Measurements from ENCODE around the gene SLC6A15. TPM values are rescaled to one million over a fixed set of nuclear protein-coding genes. Genes with fewer than 3 reads are reported as not detected.

SLC6A15 gene
- polyA plus RNA-seq, 2 donors, result 2.0 to 2.6 TPM

GRCh38 chr12:84856156-84856900 is 56.3 kb downstream of the SLC6A15 start:
- WGBS, 2 donors, result 51 to 63% methylated on average over 1 of the region's 1 CpG
- H3K27ac ChIP-seq (ENCODE audit: low read depth in 2 of 2, low read length in 1 of 2), result no peak overlapping the region
- H3K4me3 ChIP-seq (ENCODE audit: low read depth in 1 of 2, low read length in 2 of 2), result no peak overlapping the region
- H3K9me3 ChIP-seq (ENCODE audit: control insufficient read depth in 2 of 2, insufficient read depth in 1 of 2, low read depth in 1 of 2, low read length in 1 of 2), result no peaks in the 10 kb centered on the region
- no peaks in the 10 kb centered on the region for H3K27me3 ChIP-seq (ENCODE audit: control insufficient read depth in 1 of 2, insufficient read depth in 2 of 2, low read length in 2 of 2)
- peaks cover 0 to 3% of the 10 kb centered on the region in 2 donors for H3K4me1 ChIP-seq (ENCODE audit: control insufficient read depth in 2 of 2, insufficient read depth in 2 of 2, low read length in 1 of 2)
- no peaks in the 10 kb centered on the region for H3K36me3 ChIP-seq (ENCODE audit: control insufficient read depth in 2 of 2, insufficient read depth in 2 of 2, low read length in 1 of 2)

DNA sequence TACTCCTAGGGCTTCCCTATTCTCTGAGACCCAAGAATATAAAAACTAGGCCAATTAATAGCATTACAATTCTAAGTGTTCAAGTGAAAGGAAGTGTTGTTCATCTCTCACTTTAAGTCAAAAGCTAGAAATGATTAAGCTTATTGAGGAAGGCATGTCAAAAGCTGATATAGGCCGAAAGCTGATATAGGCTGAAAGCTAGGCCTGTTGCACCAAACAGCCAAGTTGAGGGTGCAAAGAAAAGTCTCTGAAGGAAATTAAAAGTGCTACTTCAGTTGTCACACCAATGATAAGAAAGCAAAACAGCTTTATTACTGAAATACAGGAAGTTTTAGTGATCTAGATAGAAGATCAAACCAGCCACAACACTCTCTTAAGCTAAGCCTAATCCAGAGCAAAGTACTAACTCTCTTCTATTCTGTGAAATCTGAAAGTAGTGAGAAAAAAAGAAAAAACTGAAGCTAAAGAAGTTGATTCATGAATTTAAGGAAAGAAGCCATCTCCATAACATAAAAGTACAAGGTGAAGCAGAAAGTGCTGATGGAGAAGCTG is 68.9 kb downstream of the SLC6A15 start:
- Histone ChIP-seq H3K27me3 (ENCODE audit: control insufficient read depth in 1 of 2, insufficient read depth in 2 of 2, low read length in 2 of 2) (no peaks in the 10 kb centered on the region), H3K4me1 (ENCODE audit: control insufficient read depth in 2 of 2, insufficient read depth in 2 of 2, low read length in 1 of 2) (no peaks in the 10 kb centered on the region), H3K27ac (ENCODE audit: low read depth in 2 of 2, low read length in 1 of 2) (no peak overlapping the region), H3K36me3 (ENCODE audit: control insufficient read depth in 2 of 2, insufficient read depth in 2 of 2, low read length in 1 of 2) (no peaks in the 10 kb centered on the region), H3K4me3 (ENCODE audit: low read depth in 1 of 2, low read length in 2 of 2) (no peak overlapping the region), H3K9me3 (ENCODE audit: control insufficient read depth in 2 of 2, insufficient read depth in 1 of 2, low read depth in 1 of 2, low read length in 1 of 2) (no peaks in the 10 kb centered on the region)
- 83 to 88% methylated on average over 1 of the region's 1 CpG for WGBS, 2 donors

DNA sequence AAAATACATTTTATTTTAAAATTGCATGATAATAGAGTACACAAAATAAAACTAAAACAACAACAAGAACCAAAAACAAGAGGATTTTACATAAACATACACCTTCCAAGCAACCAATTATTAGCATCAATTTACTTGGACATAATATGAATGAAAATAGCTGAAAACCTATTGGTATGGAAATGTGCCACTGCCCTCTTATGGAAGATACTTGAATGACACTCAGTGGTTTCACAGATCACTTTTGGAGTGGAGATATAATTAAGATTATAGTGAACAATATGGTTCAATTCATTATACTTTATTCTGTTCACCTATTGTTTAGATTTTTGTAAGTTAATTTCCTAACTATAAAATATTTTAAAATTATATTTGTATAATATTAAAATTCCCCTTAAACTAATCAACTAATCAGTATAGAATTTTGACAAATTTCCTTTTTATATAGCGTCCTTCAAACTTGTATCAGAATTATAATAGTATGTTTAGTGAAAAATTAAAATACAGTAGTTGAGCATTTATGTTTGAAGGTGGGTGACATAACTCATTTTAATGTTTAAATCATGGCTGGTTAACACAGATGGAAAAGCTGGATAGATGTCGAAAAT is 70.1 kb downstream of the SLC6A15 start:
- Histone ChIP-seq H3K4me3 (ENCODE audit: low read depth in 1 of 2, low read length in 2 of 2) (no peak overlapping the region), H3K27me3 (ENCODE audit: control insufficient read depth in 1 of 2, insufficient read depth in 2 of 2, low read length in 2 of 2) (no peaks in the 10 kb centered on the region), H3K36me3 (ENCODE audit: control insufficient read depth in 2 of 2, insufficient read depth in 2 of 2, low read length in 1 of 2) (no peaks in the 10 kb centered on the region), H3K27ac (ENCODE audit: low read depth in 2 of 2, low read length in 1 of 2) (no peak overlapping the region), H3K9me3 (ENCODE audit: control insufficient read depth in 2 of 2, insufficient read depth in 1 of 2, low read depth in 1 of 2, low read length in 1 of 2) (no peaks in the 10 kb centered on the region), H3K4me1 (ENCODE audit: control insufficient read depth in 2 of 2, insufficient read depth in 2 of 2, low read length in 1 of 2) (no peaks in the 10 kb centered on the region)
- WGBS, 2 donors, result 92 to 95% methylated on average over 2 of the region's 2 CpGs

DNA sequence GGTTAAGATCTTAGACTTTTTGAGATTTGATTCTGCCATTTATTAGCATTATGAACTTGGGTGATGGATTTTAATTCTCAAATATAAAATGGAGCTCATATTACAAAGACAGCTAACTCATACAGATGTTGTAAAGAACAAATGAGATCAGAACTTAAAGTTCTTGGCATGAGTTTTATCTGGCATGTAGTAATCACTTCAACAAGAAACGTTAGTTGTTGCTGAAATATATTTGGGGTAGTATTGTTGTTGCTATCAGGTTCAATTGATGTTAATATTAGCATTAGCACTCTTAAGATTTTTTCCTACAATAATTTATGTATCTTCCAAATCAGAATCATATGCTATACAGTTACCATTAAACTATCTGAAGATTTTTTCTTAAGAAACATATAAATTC is 71.0 kb downstream of the SLC6A15 start:
- no peaks in the 10 kb centered on the region for H3K27me3 ChIP-seq (ENCODE audit: control insufficient read depth in 1 of 2, insufficient read depth in 2 of 2, low read length in 2 of 2)
- 26 to 49% methylated on average over 1 of the region's 1 CpG for WGBS, 2 donors

GRCh38 chr12:84840356-84840755 is 72.2 kb downstream of the SLC6A15 start:
- H3K4me1 ChIP-seq (ENCODE audit: control insufficient read depth in 2 of 2, insufficient read depth in 2 of 2, low read length in 1 of 2), result no peaks in the 10 kb centered on the region
- no peaks in the 10 kb centered on the region for H3K27me3 ChIP-seq (ENCODE audit: control insufficient read depth in 1 of 2, insufficient read depth in 2 of 2, low read length in 2 of 2)
- H3K4me3 ChIP-seq (ENCODE audit: low read depth in 1 of 2, low read length in 2 of 2), result no peak overlapping the region
- no peaks in the 10 kb centered on the region for H3K36me3 ChIP-seq (ENCODE audit: control insufficient read depth in 2 of 2, insufficient read depth in 2 of 2, low read length in 1 of 2)
- H3K9me3 ChIP-seq (ENCODE audit: control insufficient read depth in 2 of 2, insufficient read depth in 1 of 2, low read depth in 1 of 2, low read length in 1 of 2), result no peaks in the 10 kb centered on the region
- no peak overlapping the region for H3K27ac ChIP-seq (ENCODE audit: low read depth in 2 of 2, low read length in 1 of 2)

More for the DNA sequence above, 71.0 kb downstream of the SLC6A15 start:
- H3K4me1 ChIP-seq (ENCODE audit: control insufficient read depth in 2 of 2, insufficient read depth in 2 of 2, low read length in 1 of 2), result no peaks in the 10 kb centered on the region
- H3K4me3 ChIP-seq (ENCODE audit: low read depth in 1 of 2, low read length in 2 of 2), result no peak overlapping the region
- H3K27ac ChIP-seq (ENCODE audit: low read depth in 2 of 2, low read length in 1 of 2), result no peak overlapping the region
- no peaks in the 10 kb centered on the region for H3K36me3 ChIP-seq (ENCODE audit: control insufficient read depth in 2 of 2, insufficient read depth in 2 of 2, low read length in 1 of 2)
- no peaks in the 10 kb centered on the region for H3K9me3 ChIP-seq (ENCODE audit: control insufficient read depth in 2 of 2, insufficient read depth in 1 of 2, low read depth in 1 of 2, low read length in 1 of 2)

GRCh38 chr12:84826925-84827324 is 85.7 kb downstream of the SLC6A15 start:
- H3K4me1 ChIP-seq (ENCODE audit: control insufficient read depth in 2 of 2, insufficient read depth in 2 of 2, low read length in 1 of 2), result no peaks in the 10 kb centered on the region
- no peaks in the 10 kb centered on the region for H3K9me3 ChIP-seq (ENCODE audit: control insufficient read depth in 2 of 2, insufficient read depth in 1 of 2, low read depth in 1 of 2, low read length in 1 of 2)
- H3K36me3 ChIP-seq (ENCODE audit: control insufficient read depth in 2 of 2, insufficient read depth in 2 of 2, low read length in 1 of 2), result no peaks in the 10 kb centered on the region
- no peak overlapping the region for H3K4me3 ChIP-seq (ENCODE audit: low read depth in 1 of 2, low read length in 2 of 2)
- no peaks in the 10 kb centered on the region for H3K27me3 ChIP-seq (ENCODE audit: control insufficient read depth in 1 of 2, insufficient read depth in 2 of 2, low read length in 2 of 2)
- 90 to 93% methylated on average over 1 of the region's 1 CpG for WGBS, 2 donors
- no peak overlapping the region for H3K27ac ChIP-seq (ENCODE audit: low read depth in 2 of 2, low read length in 1 of 2)

DNA sequence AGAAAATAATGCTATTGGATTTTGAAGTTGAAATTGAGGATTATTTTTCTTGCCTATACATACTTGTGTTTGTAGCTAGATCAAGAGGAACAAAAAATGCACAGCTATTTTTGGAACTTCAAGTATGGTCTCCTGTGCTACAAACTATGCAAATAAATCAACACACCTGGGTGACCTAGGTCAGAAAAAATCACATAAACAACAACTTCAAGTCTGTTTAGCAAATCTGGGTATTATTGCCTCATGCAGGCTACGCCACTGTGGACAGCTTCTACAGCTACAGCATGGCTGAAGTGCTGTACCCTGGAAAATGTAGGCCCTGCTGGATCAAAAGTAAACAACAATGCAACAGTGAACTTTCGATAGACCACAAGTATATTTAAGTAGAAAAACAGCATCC is 87.5 kb downstream of the SLC6A15 start:
- no peaks in the 10 kb centered on the region for H3K27me3 ChIP-seq (ENCODE audit: control insufficient read depth in 1 of 2, insufficient read depth in 2 of 2, low read length in 2 of 2)
- H3K9me3 ChIP-seq (ENCODE audit: control insufficient read depth in 2 of 2, insufficient read depth in 1 of 2, low read depth in 1 of 2, low read length in 1 of 2), result no peaks in the 10 kb centered on the region
- WGBS, 2 donors, result 47 to 49% methylated on average over 2 of the region's 2 CpGs

DNA sequence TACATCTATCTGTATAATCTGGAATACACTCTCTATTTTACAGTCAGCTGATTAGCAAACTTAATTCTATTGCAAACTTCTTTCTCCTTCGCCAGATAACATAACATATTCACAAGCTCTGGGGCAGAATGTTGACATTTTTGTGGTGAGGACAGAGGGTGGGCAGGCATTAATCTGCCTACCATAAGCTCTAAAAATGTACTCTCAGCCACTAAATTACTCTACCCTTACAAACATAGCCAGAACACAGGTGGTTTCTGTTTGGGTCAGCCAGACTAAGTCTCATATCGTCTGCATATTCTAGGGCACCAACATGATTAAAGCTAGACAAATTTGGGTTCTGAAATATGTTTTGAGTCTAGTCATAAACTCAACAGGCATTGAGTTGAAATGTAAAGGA is 90.1 kb downstream of the SLC6A15 start:
- 61 to 65% methylated on average over 2 of the region's 2 CpGs for WGBS, 2 donors
- H3K4me3 ChIP-seq (ENCODE audit: low read depth in 1 of 2, low read length in 2 of 2), result no peak overlapping the region
- no peaks in the 10 kb centered on the region for H3K4me1 ChIP-seq (ENCODE audit: control insufficient read depth in 2 of 2, insufficient read depth in 2 of 2, low read length in 1 of 2)
- H3K9me3 ChIP-seq (ENCODE audit: control insufficient read depth in 2 of 2, insufficient read depth in 1 of 2, low read depth in 1 of 2, low read length in 1 of 2), result no peaks in the 10 kb centered on the region
- H3K36me3 ChIP-seq (ENCODE audit: control insufficient read depth in 2 of 2, insufficient read depth in 2 of 2, low read length in 1 of 2), result no peaks in the 10 kb centered on the region
- H3K27ac ChIP-seq (ENCODE audit: low read depth in 2 of 2, low read length in 1 of 2), result no peak overlapping the region
- H3K27me3 ChIP-seq (ENCODE audit: control insufficient read depth in 1 of 2, insufficient read depth in 2 of 2, low read length in 2 of 2), result no peaks in the 10 kb centered on the region

More for the DNA sequence above, 87.5 kb downstream of the SLC6A15 start:
- Histone ChIP-seq H3K4me1 (ENCODE audit: control insufficient read depth in 2 of 2, insufficient read depth in 2 of 2, low read length in 1 of 2) (no peaks in the 10 kb centered on the region), H3K36me3 (ENCODE audit: control insufficient read depth in 2 of 2, insufficient read depth in 2 of 2, low read length in 1 of 2) (no peaks in the 10 kb centered on the region), H3K27ac (ENCODE audit: low read depth in 2 of 2, low read length in 1 of 2) (no peak overlapping the region), H3K4me3 (ENCODE audit: low read depth in 1 of 2, low read length in 2 of 2) (no peak overlapping the region)

DNA sequence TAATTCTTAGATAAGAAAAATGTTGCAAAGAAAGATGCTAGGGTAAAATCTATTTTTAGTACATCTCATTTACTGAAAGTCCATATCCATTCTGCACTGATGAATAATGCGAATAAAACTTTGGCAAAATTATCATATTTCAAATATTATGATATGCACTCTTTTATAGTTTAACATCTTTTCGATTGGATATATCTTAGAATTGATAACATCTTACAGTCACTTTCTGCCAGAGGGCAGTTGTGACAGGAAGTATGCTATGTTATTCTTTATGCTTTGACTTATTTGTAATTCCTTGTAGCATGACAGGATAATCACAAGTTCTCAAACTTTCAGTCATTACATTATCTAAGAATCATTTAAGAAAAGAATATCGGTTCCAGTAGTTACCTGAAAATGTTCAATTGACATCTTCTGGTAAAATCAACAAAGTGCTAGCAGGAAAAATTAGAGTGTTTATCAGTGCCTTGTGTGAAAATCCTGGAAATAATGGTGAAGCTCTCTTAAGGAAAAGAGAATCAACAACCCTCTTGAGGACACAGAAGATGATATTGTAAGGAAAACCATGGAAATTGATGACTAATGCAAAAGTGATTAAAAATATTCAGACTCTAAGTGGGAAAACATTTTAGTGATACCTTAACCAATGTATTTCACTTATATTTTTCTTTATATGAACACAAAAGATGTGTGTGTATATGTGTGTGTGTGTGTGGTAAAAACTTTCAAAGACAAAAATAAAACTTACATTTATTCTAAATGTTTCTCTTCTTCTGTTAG is 95.5 kb downstream of the SLC6A15 start:
- 66 to 70% methylated on average over 3 of the region's 3 CpGs for WGBS, 2 donors

More for the DNA sequence above, 95.5 kb downstream of the SLC6A15 start:
- Histone ChIP-seq H3K9me3 (ENCODE audit: control insufficient read depth in 2 of 2, insufficient read depth in 1 of 2, low read depth in 1 of 2, low read length in 1 of 2) (no peaks in the 10 kb centered on the region), H3K4me1 (ENCODE audit: control insufficient read depth in 2 of 2, insufficient read depth in 2 of 2, low read length in 1 of 2) (no peaks in the 10 kb centered on the region), H3K4me3 (ENCODE audit: low read depth in 1 of 2, low read length in 2 of 2) (no peak overlapping the region), H3K27me3 (ENCODE audit: control insufficient read depth in 1 of 2, insufficient read depth in 2 of 2, low read length in 2 of 2) (no peaks in the 10 kb centered on the region), H3K27ac (ENCODE audit: low read depth in 2 of 2, low read length in 1 of 2) (no peak overlapping the region), H3K36me3 (ENCODE audit: control insufficient read depth in 2 of 2, insufficient read depth in 2 of 2, low read length in 1 of 2) (no peaks in the 10 kb centered on the region)

Data from esophagus (tissue), 2 donors.